B cell (primary cell): ENCODE measurements around the gene CBX4. TPM values are rescaled to one million over a fixed set of nuclear protein-coding genes. Genes with fewer than 3 reads are reported as not detected.

Experiments
- ATAC-seq: fragments of 200-7000 bp; cut with Tn5 transposase; one replicate; pipeline ENCODE4 v1.10.0; 2021; ENCODE audit warnings: low read depth, mild to moderate bottlenecking, moderate number of reproducible peaks, moderate library complexity
- CTCF ChIA-PET: fragments of 350-600 bp; sonication (Branson Sonifier 250); formaldehyde crosslinking; loops from one replicate; lab custom pipeline; 2021; ENCODE audit warnings: antibody characterized with exemption, inconsistent platforms; lab: Charles Lee
- POLR2A ChIA-PET: fragments of 350-600 bp; sonication (Branson Sonifier 250); formaldehyde crosslinking; loops from one replicate; lab custom pipeline; 2021; ENCODE audit warnings: antibody characterized with exemption; lab: Charles Lee
- DNase-seq: peaks from one replicate; pipeline ENCODE4 v3.0.0; 2013
- H2AFZ ChIP-seq: 2 replicates; pipeline ENCODE4 v1.6.1; 2012; ENCODE audit warnings: mild to moderate bottlenecking, low read depth, low read length; ENCODE audit not compliant: insufficient read depth, poor library complexity, severe bottlenecking
- H3K27ac ChIP-seq, 2 donors: 1 replicate in 1 of 2; 2 replicates in 1 of 2; pipeline ENCODE4 v1.5.1; 2012 to 2013; ENCODE audit warnings: low read length in 2 of 2, mild to moderate bottlenecking in 2 of 2, moderate library complexity in 1 of 2
- H3K27me3 ChIP-seq, 4 experiments: fragments of 200-600 bp in 1 of 4; sonication (generic) in 1 of 4; replicated peaks in 1 of 4; 1 replicate in 2 of 4; 2 replicates in 2 of 4; pipeline versions ENCODE4 v1.6.1 to v1.7.0; 2013 to 2016; ENCODE audit warnings: low read length in 3 of 4, mild to moderate bottlenecking in 2 of 4, mixed read lengths in 1 of 4, moderate library complexity in 1 of 4; ENCODE audit not compliant: insufficient read depth in 4 of 4, control insufficient read depth in 3 of 4; ENCODE audit errors: control extremely low read depth in 1 of 4
- H3K36me3 ChIP-seq, 2 experiments: replicated peaks in 1 of 2; 1 replicate in 1 of 2; 2 replicates in 1 of 2; pipeline versions ENCODE4 v1.6.1 to v1.7.1; 2013; ENCODE audit warnings: low read length in 1 of 2; ENCODE audit not compliant: insufficient read depth in 2 of 2, control insufficient read depth in 1 of 2; ENCODE audit errors: control extremely low read depth in 1 of 2, extremely low read depth in 1 of 2
- H3K4me1 ChIP-seq, 2 donors: fragments of 200-600 bp in 1 of 2; sonication (generic) in 1 of 2; 1 replicate in 1 of 2; 2 replicates in 1 of 2; pipeline versions ENCODE4 v1.5.1 to v1.6.1; 2013 to 2017; ENCODE audit warnings: low read length in 2 of 2; ENCODE audit not compliant: control insufficient read depth in 2 of 2, insufficient read depth in 2 of 2
- H3K4me2 ChIP-seq: replicated peaks from 2 replicates; pipeline ENCODE3; 2012; ENCODE audit warnings: mild to moderate bottlenecking, low read depth, low read length; ENCODE audit not compliant: poor library complexity, severe bottlenecking
- H3K4me3 ChIP-seq, 5 experiments: fragments of 200-600 bp in 1 of 5; sonication (generic) in 1 of 5; 1 replicate in 3 of 5; 2 replicates in 2 of 5; pipeline versions ENCODE4 v1.5.1 to v1.7.0; 2011 to 2016; ENCODE audit warnings: low read length in 4 of 5, mild to moderate bottlenecking in 4 of 5, low read depth in 2 of 5, control low read depth in 1 of 5, moderate library complexity in 1 of 5; ENCODE audit not compliant: insufficient read depth in 1 of 5; ENCODE audit errors: control extremely low read depth in 1 of 5, extremely low read depth in 1 of 5
- H3K79me2 ChIP-seq: fragments of 200-600 bp; sonication (generic); one replicate; pipeline ENCODE4 v1.6.0; 2016; ENCODE audit warnings: low read length; ENCODE audit not compliant: control insufficient read depth, insufficient read depth
- H3K9ac ChIP-seq: fragments of 200-600 bp; sonication (generic); 2 replicates; pipeline ENCODE4 v1.6.1; 2017; ENCODE audit warnings: mild to moderate bottlenecking, low read length, moderate library complexity
- H3K9me3 ChIP-seq, 3 donors: one replicate each; pipeline versions ENCODE4 v1.6.1 to v1.7.1; 2013; ENCODE audit warnings: low read length in 2 of 3; ENCODE audit not compliant: control insufficient read depth in 2 of 3, insufficient read depth in 1 of 3; ENCODE audit errors: control extremely low read depth in 1 of 3
- H4K20me1 ChIP-seq: 2 replicates; pipeline ENCODE4 v1.6.0; 2012; ENCODE audit warnings: mild to moderate bottlenecking, low read length; ENCODE audit not compliant: insufficient read depth, control insufficient read depth, poor library complexity, severe bottlenecking
- H3K27ac Mint-ChIP-seq: one replicate; pipeline ENCODE4 v1.8.0; 2021; ENCODE audit warnings: mixed read lengths
- H3K27me3 Mint-ChIP-seq: one replicate; pipeline ENCODE4 v1.8.0; 2021; ENCODE audit warnings: mixed read lengths
- H3K4me1 Mint-ChIP-seq: one replicate; pipeline ENCODE4 v1.8.0; 2021; ENCODE audit warnings: mixed read lengths
- H3K4me3 Mint-ChIP-seq: one replicate; pipeline ENCODE4 v1.8.0; 2021; ENCODE audit warnings: mixed read lengths
- H3K9me3 Mint-ChIP-seq: one replicate; pipeline ENCODE4 v1.8.0; 2022; ENCODE audit warnings: mixed read lengths; ENCODE audit not compliant: insufficient read depth
- EZH2 ChIP-seq: IDR thresholded peaks from 2 replicates; pipeline ENCODE4 v1.6.1; 2012; ENCODE audit warnings: borderline replicate concordance, low read depth, mild to moderate bottlenecking, moderate library complexity, low read length; ENCODE audit not compliant: insufficient read depth, poor library complexity, severe bottlenecking
- WGBS: methylation state at CpG from one replicate; pipeline ENCODE4 v1.1.5; 2013; ENCODE audit warnings: missing lambda C conversion rate; ENCODE audit not compliant: insufficient coverage; 5-methylcytosine and 5-hydroxymethylcytosine counted together
- intact Hi-C: fragments of 100-400 bp; cut with micrococcal nuclease; formaldehyde crosslinking; loops from one replicate; pipeline ENCODE4 v1.10.0; 2022
- polyA plus RNA-seq: library from polyadenylated mRNA; depleted of rRNA; stranded (reverse); fragments of >200 nt; gene quantifications from 2 replicates; pipeline ENCODE4 v1.2.3, GENCODE V29; 2012
- total RNA-seq, 2 donors: library from RNA; stranded (reverse); fragments of 120-200 nt in 1 of 2; gene quantifications; 1 replicate in 1 of 2; 2 replicates in 1 of 2; pipeline versions ENCODE4 v1.2.3 to v1.2.4, GENCODE V29; 2013 to 2022
- TF ChIP-seq, protein P1 (sequence below): fragments of 200-600 bp; IDR thresholded peaks from one replicate; pipeline ENCODE4 v1.8.0; 2022; ENCODE audit warnings: antibody characterized with exemption, mild to moderate bottlenecking

CBX4 gene
- total and polyA plus RNA-seq, 2 donors (not counting 1 experiment from before 2014, with no cell fraction given): 81.9 to 115 TPM

GRCh38 chr17:79806863-79807720 is 32.1 kb downstream of the CBX4 start:
- Histone ChIP-seq H3K9ac (no peak overlapping the region), H4K20me1 (peaks cover 46% of the 10 kb centered on the region), H3K9me3 (peaks cover 0 to 96% (median 12%) of the 10 kb centered on the region in 3 donors), H3K4me2 (no peak overlapping the region), H3K27me3 (peaks cover 0 to 96% (median 76%) of the 10 kb centered on the region in 4 experiments), H3K4me1 (peaks cover 46 to 83% of the 10 kb centered on the region in 2 donors), H3K27ac (no peak overlapping the region), H3K79me2 (no peaks in the 10 kb centered on the region), H3K36me3 (no peaks in the 10 kb centered on the region), H3K4me3 (no peak overlapping the region), H2AFZ (no peak overlapping the region)
- Mint-ChIP-seq H3K27me3 (peaks cover 54% of the 10 kb centered on the region), H3K9me3 (peaks cover 3% of the 10 kb centered on the region), H3K4me1 (peaks cover 29% of the 10 kb centered on the region), H3K27ac (peak overlapping the region; percentile 56), H3K4me3 (no peak overlapping the region)
- ChIA-PET POLR2A (interaction anchor here (0.6 to 1.1 kb wide), 3 partner anchors 32 to 456 kb away, joined by 3 read pairs; partner anchors contain the start of gene CBX4), CTCF (interaction anchor here (1.0 to 2.0 kb wide), 5 partner anchors 14 to 36 kb away, joined by 3 to 7 read pairs (median 3); no protein-coding TSS in a partner anchor)
- ATAC-seq (no peak), DNase-seq (peak; percentile 20)
- TF ChIP-seq EZH2: no peak
- TF ChIP-seq, protein P1, sequence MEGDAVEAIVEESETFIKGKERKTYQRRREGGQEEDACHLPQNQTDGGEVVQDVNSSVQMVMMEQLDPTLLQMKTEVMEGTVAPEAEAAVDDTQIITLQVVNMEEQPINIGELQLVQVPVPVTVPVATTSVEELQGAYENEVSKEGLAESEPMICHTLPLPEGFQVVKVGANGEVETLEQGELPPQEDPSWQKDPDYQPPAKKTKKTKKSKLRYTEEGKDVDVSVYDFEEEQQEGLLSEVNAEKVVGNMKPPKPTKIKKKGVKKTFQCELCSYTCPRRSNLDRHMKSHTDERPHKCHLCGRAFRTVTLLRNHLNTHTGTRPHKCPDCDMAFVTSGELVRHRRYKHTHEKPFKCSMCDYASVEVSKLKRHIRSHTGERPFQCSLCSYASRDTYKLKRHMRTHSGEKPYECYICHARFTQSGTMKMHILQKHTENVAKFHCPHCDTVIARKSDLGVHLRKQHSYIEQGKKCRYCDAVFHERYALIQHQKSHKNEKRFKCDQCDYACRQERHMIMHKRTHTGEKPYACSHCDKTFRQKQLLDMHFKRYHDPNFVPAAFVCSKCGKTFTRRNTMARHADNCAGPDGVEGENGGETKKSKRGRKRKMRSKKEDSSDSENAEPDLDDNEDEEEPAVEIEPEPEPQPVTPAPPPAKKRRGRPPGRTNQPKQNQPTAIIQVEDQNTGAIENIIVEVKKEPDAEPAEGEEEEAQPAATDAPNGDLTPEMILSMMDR: no peak
- intact Hi-C loops: no loop called here
- 18% methylated on average over 10 of the region's 13 CpGs for WGBS

DNA sequence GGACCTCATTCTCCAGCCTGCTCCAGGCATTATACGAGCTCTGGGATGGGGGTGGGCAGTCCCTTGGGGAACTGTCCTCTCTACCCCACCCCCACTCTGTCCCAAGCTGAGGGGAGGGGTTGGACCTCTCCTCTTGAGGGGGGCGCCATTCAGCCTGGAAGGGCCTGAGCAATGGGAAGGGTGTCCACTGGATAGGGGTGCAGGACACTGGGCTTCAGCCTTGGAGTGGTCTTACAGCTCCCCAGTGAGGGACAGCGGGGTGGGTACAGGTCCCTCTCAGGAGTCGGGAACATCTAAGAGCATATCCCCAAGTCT is 32.8 kb downstream of the CBX4 start:
- TF ChIP-seq, protein P1: no peak
- no peak for TF ChIP-seq EZH2
- Mint-ChIP-seq H3K9me3 (peaks cover 3% of the 10 kb centered on the region), H3K27ac (peak overlapping the region; percentile 56), H3K27me3 (peaks cover 54% of the 10 kb centered on the region), H3K4me3 (no peak overlapping the region), H3K4me1 (peaks cover 24% of the 10 kb centered on the region)
- Histone ChIP-seq H3K4me1 (peaks cover 41 to 83% of the 10 kb centered on the region in 2 donors), H4K20me1 (peaks cover 46% of the 10 kb centered on the region), H2AFZ (no peak overlapping the region), H3K27ac (no peak overlapping the region), H3K79me2 (no peaks in the 10 kb centered on the region), H3K36me3 (no peaks in the 10 kb centered on the region), H3K27me3 (peaks cover 0 to 96% (median 76%) of the 10 kb centered on the region in 4 experiments), H3K9me3 (peaks cover 0 to 96% (median 15%) of the 10 kb centered on the region in 3 donors), H3K4me2 (no peak overlapping the region), H3K9ac (no peak overlapping the region), H3K4me3 (peak overlapping the region in 1 of 5 experiments; percentile 22)
- intact Hi-C loops: no loop called here
- DNase-seq (no peak), ATAC-seq (no peak)
- 70% methylated on average over 2 of the region's 4 CpGs for WGBS
- ChIA-PET CTCF (interaction anchor here (1.3 kb wide), 1 partner anchor 36 kb away, joined by 3 read pairs; no protein-coding TSS in a partner anchor), POLR2A (interaction anchor here (0.6 to 1.1 kb wide), 2 partner anchors 33 to 457 kb away, joined by 3 read pairs; partner anchors contain the start of gene CBX4)
